HFFc6 (cell line): ENCODE measurements around the gene SLC38A3. TPM values are rescaled to one million over a fixed set of nuclear protein-coding genes. Genes with fewer than 3 reads are reported as not detected.

Experiments used
- DNase-seq: peaks from one replicate; pipeline ENCODE4 v3.0.0-alpha.2; 2018
- H3K27ac Mint-ChIP-seq: 2 replicates; pipeline ENCODE4 v1.8.0; 2020; ENCODE audit warnings: mild to moderate bottlenecking, mixed read lengths
- H3K27me3 Mint-ChIP-seq: 2 replicates; pipeline ENCODE4 v1.8.0; 2021; ENCODE audit warnings: mild to moderate bottlenecking, moderate library complexity, mixed read lengths; ENCODE audit not compliant: insufficient read depth
- H3K36me3 Mint-ChIP-seq: 2 replicates; pipeline ENCODE4 v1.8.0; 2021; ENCODE audit warnings: low read depth, mixed read lengths
- H3K4me1 Mint-ChIP-seq: 2 replicates; pipeline ENCODE4 v1.8.0; 2020; ENCODE audit warnings: low read depth, mixed read lengths
- H3K4me3 Mint-ChIP-seq: 2 replicates; pipeline ENCODE4 v1.8.0; 2020; ENCODE audit warnings: mild to moderate bottlenecking, moderate library complexity, mixed read lengths
- H3K9me3 Mint-ChIP-seq: 2 replicates; pipeline ENCODE4 v1.8.0; 2020; ENCODE audit warnings: mild to moderate bottlenecking, mixed read lengths
- total RNA-seq, 6 experiments: library from RNA; stranded (reverse); fragmentation: NEBNext Ultra II Directional; extraction: Animal tissue kit (Norgen Biotek cat#: 25700); gene quantifications; 2 replicates in 1 of 6; 3 replicates in 5 of 6; pipeline ENCODE4 v1.2.3, GENCODE V29; 2021
- TF ChIP-seq, protein P1 (sequence below): fragments of 200-600 bp; sonication (generic); IDR thresholded peaks from 2 replicates; pipeline ENCODE4 v1.5.0; 2021; ENCODE audit warnings: antibody characterized with exemption, mild to moderate bottlenecking

Gene SLC38A3
- total RNA-seq, 6 experiments from 2014 or later, result 0.16 to 0.24 TPM; not detected in 4

DNA sequence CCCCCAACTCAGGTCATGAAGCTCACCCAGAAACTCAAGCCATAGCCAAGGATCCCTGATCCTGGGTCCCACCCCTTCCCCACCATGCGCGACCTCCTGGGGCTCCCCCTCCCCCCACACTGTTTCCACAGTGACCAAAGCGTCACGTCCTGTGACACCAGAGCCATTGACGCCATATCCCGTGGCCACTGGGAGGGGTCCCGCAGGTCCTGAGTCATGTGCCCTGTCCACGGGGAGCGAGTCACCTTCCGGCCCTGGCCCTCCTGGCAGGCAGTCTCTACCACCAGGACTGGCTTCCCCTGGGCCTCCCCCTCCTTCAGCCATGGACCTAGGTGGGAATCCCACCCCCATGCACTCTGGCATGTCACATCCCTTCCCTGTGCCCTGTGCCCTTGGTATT is 34.4 kb upstream of the SLC38A3 start:
- DNase-seq, result peak; percentile 84
- Mint-ChIP-seq H3K4me3 (no peak overlapping the region), H3K36me3 (no peaks in the 10 kb centered on the region), H3K27ac (peak overlapping the region; percentile 88), H3K4me1 (peaks cover 45% of the 10 kb centered on the region), H3K9me3 (no peaks in the 10 kb centered on the region), H3K27me3 (peaks cover 1% of the 10 kb centered on the region; the same call in 1 of the 2 replicates)
- TF ChIP-seq, protein P1, sequence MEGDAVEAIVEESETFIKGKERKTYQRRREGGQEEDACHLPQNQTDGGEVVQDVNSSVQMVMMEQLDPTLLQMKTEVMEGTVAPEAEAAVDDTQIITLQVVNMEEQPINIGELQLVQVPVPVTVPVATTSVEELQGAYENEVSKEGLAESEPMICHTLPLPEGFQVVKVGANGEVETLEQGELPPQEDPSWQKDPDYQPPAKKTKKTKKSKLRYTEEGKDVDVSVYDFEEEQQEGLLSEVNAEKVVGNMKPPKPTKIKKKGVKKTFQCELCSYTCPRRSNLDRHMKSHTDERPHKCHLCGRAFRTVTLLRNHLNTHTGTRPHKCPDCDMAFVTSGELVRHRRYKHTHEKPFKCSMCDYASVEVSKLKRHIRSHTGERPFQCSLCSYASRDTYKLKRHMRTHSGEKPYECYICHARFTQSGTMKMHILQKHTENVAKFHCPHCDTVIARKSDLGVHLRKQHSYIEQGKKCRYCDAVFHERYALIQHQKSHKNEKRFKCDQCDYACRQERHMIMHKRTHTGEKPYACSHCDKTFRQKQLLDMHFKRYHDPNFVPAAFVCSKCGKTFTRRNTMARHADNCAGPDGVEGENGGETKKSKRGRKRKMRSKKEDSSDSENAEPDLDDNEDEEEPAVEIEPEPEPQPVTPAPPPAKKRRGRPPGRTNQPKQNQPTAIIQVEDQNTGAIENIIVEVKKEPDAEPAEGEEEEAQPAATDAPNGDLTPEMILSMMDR, result no peak

DNA sequence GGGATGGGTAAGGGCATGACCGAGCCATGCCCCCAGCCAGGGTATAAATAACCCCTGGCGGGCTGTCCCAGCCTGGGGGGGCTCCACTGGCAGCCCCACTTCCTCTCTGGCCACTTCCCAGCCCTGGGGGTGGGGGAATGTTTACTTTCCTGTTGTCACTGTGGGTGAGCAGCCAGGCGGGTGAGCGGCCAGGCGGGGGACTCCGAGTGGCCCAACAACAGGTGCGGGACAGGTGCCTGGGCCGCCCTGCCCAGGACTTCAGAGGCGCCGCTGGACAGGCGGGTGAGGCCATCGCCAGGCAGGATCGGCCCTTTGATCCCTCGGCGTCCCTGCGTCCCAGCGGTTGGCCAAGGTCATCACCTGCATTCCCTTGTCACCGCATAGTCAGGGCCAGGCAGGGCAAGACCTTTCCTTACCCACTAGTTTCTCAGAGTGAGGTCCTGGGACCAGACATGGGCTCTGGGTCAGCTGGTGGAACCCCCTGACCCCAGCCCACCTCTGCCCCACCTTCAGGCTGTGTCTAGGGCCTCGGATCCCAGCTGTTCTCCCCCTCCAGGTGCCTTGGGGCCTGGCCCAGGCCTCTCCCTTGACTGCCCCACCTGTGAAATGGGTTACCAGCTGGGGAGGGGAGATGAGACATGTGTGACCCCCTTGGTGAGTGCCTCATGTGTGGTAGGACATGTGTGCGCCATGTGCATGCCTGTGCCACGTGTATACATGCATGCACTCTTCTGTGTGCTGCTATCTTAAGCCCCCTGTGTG is 33.4 kb upstream of the SLC38A3 start:
- Mint-ChIP-seq H3K27me3 (peaks cover 1% of the 10 kb centered on the region; the same call in 1 of the 2 replicates), H3K4me3 (no peak overlapping the region), H3K9me3 (no peaks in the 10 kb centered on the region)

DNA sequence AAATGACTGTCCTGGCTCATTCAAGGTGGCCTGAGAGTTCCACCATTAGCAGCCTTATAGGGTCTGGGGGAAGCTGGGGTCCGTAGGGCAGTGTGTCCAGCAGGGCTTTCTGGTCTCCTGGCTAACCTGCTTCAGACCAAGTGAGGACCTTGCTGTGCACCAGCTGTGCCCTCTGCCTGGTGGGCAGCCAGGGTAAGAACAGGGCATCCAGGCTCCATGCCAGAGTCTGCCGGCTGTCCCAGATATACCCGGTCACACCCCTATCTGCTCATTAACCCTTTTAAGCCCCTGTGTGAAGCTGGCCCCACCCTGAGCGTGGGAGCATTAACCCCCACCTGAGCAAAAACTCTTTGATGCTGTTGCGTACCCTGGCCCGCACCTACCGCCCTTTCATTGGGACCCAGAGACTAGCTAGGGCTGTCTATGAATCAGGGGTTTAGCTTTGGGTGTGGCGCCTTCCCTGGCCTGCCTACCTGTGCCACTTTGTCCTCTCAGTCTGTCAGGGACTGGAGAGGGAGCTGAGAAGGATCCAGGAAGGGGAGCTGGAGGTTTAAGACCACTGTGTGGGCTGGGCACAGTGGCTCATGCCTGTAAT is 32.3 kb upstream of the SLC38A3 start:
- TF ChIP-seq, protein P1, result no peak
- Mint-ChIP-seq H3K4me3 (no peak overlapping the region), H3K9me3 (no peaks in the 10 kb centered on the region), H3K27me3 (peaks cover 1% of the 10 kb centered on the region; the same call in 1 of the 2 replicates), H3K36me3 (no peaks in the 10 kb centered on the region), H3K27ac (peak overlapping the region; percentile 51; the same call in 1 of the 2 replicates), H3K4me1 (peaks cover 26% of the 10 kb centered on the region)
- DNase-seq, result no peak

More for the DNA sequence above, 33.4 kb upstream of the SLC38A3 start:
- Mint-ChIP-seq H3K36me3 (no peaks in the 10 kb centered on the region), H3K4me1 (peaks cover 34% of the 10 kb centered on the region), H3K27ac (peak overlapping the region; percentile 51)
- TF ChIP-seq, protein P1, result no peak
- no peak for DNase-seq

DNA sequence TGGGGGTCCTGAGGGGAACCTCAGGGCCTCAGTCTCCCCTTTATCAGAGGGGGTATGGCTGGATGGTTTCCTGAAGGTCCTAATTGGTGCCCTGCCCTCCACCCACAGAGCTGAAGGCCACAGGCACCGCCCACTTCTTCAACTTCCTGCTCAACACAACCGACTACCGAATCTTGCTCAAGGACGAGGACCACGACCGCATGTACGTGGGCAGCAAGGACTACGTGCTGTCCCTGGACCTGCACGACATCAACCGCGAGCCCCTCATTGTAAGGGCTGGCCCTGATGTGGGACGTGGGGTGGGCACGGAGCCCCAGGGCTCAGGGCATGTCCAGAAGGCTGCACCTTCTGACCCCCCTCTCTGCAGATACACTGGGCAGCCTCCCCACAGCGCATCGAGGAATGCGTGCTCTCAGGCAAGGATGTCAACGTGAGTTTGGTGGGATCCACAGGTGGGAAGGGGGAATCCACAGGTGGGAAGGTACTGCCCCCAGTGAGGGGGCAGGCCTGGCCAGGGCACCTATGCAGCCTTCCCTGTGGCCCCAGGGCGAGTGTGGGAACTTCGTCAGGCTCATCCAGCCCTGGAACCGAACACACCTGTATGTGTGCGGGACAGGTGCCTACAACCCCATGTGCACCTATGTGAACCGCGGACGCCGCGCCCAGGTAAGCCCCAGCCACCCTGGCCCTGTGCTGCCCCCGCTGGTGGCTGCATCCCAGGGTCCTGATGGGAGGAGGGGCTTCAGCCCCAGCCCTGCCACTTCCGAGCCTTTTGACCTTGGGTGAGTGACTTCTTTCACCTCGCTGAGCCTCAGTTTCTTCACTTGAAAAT is 31.2 kb upstream of the SLC38A3 start:
- TF ChIP-seq, protein P1, result no peak; the same call in 1 of the 2 replicates
- Mint-ChIP-seq H3K9me3 (no peaks in the 10 kb centered on the region), H3K4me3 (no peak overlapping the region), H3K27ac (no peak overlapping the region), H3K27me3 (peaks cover 1% of the 10 kb centered on the region; the same call in 1 of the 2 replicates), H3K4me1 (peaks cover 15% of the 10 kb centered on the region), H3K36me3 (no peaks in the 10 kb centered on the region)
- no peak for DNase-seq

DNA sequence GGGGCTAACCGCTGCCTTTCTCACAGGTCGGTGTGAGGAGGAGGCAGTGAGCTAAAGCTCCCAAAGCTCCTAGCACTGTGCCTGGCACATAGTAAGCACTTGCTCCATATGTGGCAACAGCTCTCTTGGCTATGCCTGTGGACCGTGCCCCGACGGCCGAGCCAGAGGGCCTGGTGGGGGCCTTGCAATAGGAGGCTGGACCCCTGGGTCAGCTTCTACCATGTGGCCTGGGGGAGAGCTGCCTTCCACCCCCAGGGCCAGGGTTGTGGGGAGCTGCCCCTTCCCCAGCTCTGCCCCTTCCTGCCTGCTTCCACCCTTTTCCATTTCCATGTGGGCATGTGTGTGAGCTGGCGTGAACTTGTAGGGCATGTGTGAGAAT is 30.6 kb upstream of the SLC38A3 start:
- peaks cover 1% of the 10 kb centered on the region; the same call in 1 of the 2 replicates for H3K27me3 Mint-ChIP-seq
- peaks cover 16% of the 10 kb centered on the region for H3K4me1 Mint-ChIP-seq
- no peak overlapping the region for H3K4me3 Mint-ChIP-seq
- H3K27ac Mint-ChIP-seq, result no peak overlapping the region
- no peaks in the 10 kb centered on the region for H3K36me3 Mint-ChIP-seq
- no peaks in the 10 kb centered on the region for H3K9me3 Mint-ChIP-seq
- TF ChIP-seq, protein P1, result no peak
- no peak for DNase-seq
